Measurements from ENCODE around the gene INAFM2.

GRCh38 chr15:40289140-40289775 is 34.2 kb upstream of the INAFM2 start:
- TF ChIP-seq CTCF (IDR thresholded peaks at IDR 0.05 in 2 of 3, conservative IDR thresholded peaks at IDR 0.05 in 1 of 3; ENCODE audit: control insufficient read depth in 2 of 3, extremely low read depth in 1 of 3, insufficient read depth in 1 of 3, low read depth in 3 of 3, low read length in 3 of 3) (no peak), SMARCA5 (IDR thresholded peaks at IDR 0.05) (no peak), ATF3 (IDR thresholded peaks at IDR 0.05; ENCODE audit: borderline replicate concordance, extremely low read depth, low read depth, low read length) (no peak), POLR2AphosphoS5 (IDR thresholded peaks at IDR 0.05; ENCODE audit: low read length) (no peak), USF2 (IDR thresholded peaks at IDR 0.05; ENCODE audit: borderline replicate concordance, low read depth, low read length) (no peak), RBBP5 (conservative IDR thresholded peaks at IDR 0.05) (no peak)
